ENCODE results near the gene GPR12. TPM values are rescaled to one million over a fixed set of nuclear protein-coding genes. Genes with fewer than 3 reads are reported as not detected.

The GPR12 gene
- total RNA-seq, 1 experiment from 2014 or later: not detected

Other genes with a start within 250 kb of the GPR12 start
- gene WASF3, start 203.1 kb downstream of the GPR12 start, total RNA-seq (2014; rRNA removed; shearing (Covaris generic)): 4.0 and 5.2 TPM in 2 replicates